Progenitor cell of endocrine pancreas (in vitro differentiated cells): Measurements from ENCODE around the gene LRRC15. TPM values are rescaled to one million over a fixed set of nuclear protein-coding genes. Genes with fewer than 3 reads are reported as not detected.

Experiments used
- DNase-seq: peaks from one replicate; pipeline ENCODE4 v3.0.0; 2021; ENCODE audit warnings: low spot score; ENCODE audit not compliant: unreplicated experiment
- H3K27ac Mint-ChIP-seq: 2 replicates; pipeline ENCODE4 v1.8.0; 2021; ENCODE audit warnings: mild to moderate bottlenecking, moderate library complexity, mixed read lengths
- H3K27me3 Mint-ChIP-seq: 2 replicates; pipeline ENCODE4 v1.8.0; 2021; ENCODE audit warnings: mixed read lengths
- H3K36me3 Mint-ChIP-seq: 2 replicates; pipeline ENCODE4 v1.8.0; 2022; ENCODE audit warnings: mixed read lengths; ENCODE audit not compliant: insufficient read depth
- H3K4me1 Mint-ChIP-seq: 2 replicates; pipeline ENCODE4 v1.8.0; 2021; ENCODE audit warnings: low read depth, mixed read lengths
- H3K4me3 Mint-ChIP-seq: 2 replicates; pipeline ENCODE4 v1.8.0; 2021; ENCODE audit warnings: low read depth, mild to moderate bottlenecking, moderate library complexity, mixed read lengths
- H3K9me3 Mint-ChIP-seq: 2 replicates; pipeline ENCODE4 v1.8.0; 2021; ENCODE audit warnings: low read depth, mixed read lengths
- total RNA-seq: library from RNA; stranded (reverse); gene quantifications from 2 replicates; pipeline ENCODE4 v1.2.1, GENCODE V29; 2021
- TF ChIP-seq, protein P1 (sequence below): fragments of 200-600 bp; sonication (generic); IDR thresholded peaks from one replicate; pipeline ENCODE4 v1.5.0; 2021; ENCODE audit warnings: antibody characterized with exemption, mild to moderate bottlenecking; ENCODE audit not compliant: unreplicated experiment

The LRRC15 gene
- total RNA-seq, 1 donor from 2014 or later, result not detected

DNA sequence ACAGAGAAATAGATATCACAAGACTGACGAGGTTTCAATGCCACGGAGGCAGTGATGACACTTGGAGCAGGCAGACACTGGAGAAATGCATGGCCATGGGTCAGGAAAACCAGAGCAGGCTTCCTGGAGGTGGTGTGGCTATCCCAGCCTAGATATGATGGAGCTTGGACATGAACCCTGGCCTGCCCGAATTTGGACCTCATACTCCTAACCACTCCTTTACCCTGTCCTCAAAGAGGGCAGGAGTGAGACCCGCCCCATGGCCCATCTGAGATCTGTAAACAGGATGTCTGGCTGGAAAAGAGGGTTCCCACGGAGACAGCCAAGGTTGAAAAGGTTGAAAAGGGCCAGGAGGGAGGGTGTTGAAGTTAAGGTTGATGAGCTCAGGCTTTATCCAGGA lies 49.4 kb downstream of the LRRC15 start:
- H3K27me3 Mint-ChIP-seq, result no peaks in the 10 kb centered on the region
- H3K27ac Mint-ChIP-seq, result peak overlapping the region; percentile 99
- H3K4me1 Mint-ChIP-seq, result peaks cover 48% of the 10 kb centered on the region
- H3K4me3 Mint-ChIP-seq, result no peak overlapping the region
- TF ChIP-seq, protein P1, sequence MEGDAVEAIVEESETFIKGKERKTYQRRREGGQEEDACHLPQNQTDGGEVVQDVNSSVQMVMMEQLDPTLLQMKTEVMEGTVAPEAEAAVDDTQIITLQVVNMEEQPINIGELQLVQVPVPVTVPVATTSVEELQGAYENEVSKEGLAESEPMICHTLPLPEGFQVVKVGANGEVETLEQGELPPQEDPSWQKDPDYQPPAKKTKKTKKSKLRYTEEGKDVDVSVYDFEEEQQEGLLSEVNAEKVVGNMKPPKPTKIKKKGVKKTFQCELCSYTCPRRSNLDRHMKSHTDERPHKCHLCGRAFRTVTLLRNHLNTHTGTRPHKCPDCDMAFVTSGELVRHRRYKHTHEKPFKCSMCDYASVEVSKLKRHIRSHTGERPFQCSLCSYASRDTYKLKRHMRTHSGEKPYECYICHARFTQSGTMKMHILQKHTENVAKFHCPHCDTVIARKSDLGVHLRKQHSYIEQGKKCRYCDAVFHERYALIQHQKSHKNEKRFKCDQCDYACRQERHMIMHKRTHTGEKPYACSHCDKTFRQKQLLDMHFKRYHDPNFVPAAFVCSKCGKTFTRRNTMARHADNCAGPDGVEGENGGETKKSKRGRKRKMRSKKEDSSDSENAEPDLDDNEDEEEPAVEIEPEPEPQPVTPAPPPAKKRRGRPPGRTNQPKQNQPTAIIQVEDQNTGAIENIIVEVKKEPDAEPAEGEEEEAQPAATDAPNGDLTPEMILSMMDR, result no peak
- H3K9me3 Mint-ChIP-seq, result peaks cover 10% of the 10 kb centered on the region
- no peak for DNase-seq
- peaks cover 3% of the 10 kb centered on the region for H3K36me3 Mint-ChIP-seq

DNA sequence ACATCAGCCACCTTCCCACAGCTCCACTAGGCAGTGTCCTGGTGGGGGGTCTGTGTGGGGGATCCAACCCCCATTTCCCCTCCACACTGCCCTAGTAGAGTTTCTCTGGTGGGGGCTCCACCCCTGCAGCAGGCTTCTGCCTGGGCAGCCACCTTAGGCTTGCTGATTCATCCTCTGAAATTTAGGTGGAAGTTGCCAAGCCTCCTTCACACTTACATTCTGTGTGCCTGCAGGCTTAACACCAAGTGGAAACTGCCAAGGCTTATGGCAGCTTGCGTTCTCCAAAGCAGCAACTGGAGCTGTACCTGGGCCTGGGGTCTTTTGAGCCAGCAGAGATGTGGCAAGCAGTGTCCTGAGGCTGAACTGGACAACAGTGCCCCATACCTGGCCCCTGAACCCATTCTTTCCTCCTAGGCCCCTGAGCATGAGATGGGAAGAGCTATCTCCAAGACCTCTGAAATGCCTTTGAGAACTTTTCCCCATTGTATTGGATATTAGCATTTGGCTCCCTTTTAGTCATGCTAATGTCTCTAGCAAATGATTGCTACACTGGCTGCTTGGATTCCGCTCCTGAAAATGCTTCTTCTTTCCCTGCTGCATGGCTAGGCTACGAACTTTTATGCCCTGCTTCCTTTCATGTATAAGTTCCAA lies 50.9 kb downstream of the LRRC15 start:
- TF ChIP-seq, protein P1, result no peak
- no peak overlapping the region for H3K27ac Mint-ChIP-seq
- peaks cover 49% of the 10 kb centered on the region for H3K4me1 Mint-ChIP-seq
- peaks cover 3% of the 10 kb centered on the region for H3K36me3 Mint-ChIP-seq
- no peak overlapping the region for H3K4me3 Mint-ChIP-seq
- DNase-seq, result no peak
- peaks cover 10% of the 10 kb centered on the region for H3K9me3 Mint-ChIP-seq
- H3K27me3 Mint-ChIP-seq, result peaks cover 3% of the 10 kb centered on the region

DNA sequence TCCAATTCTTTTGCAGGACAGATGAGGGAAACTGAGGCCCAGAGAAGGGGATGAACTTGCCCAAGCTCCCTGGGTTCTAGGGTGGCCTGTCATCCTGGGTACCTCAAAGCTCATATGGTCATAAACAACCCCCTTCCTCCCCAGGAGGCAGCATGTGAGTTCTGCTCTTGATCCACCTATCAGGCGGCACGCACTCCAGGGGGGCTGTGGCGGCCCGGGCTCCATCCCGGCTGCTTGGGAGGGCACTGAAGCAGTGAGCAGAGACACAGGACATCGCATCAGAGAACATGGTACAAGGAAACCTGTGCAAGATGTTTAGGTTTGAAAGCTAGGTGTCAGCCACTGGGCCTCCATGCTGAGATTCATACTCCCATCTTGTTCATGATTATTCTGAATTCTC lies 52.6 kb downstream of the LRRC15 start:
- DNase-seq, result no peak
- Mint-ChIP-seq H3K4me1 (peaks cover 42% of the 10 kb centered on the region), H3K36me3 (peaks cover 3% of the 10 kb centered on the region), H3K9me3 (peaks cover 10% of the 10 kb centered on the region), H3K27me3 (peaks cover 11% of the 10 kb centered on the region), H3K27ac (no peak overlapping the region), H3K4me3 (no peak overlapping the region)
- TF ChIP-seq, protein P1, result no peak

- TF ChIP-seq, protein P1, result no peak
- Mint-ChIP-seq H3K36me3 (peaks cover 3% of the 10 kb centered on the region), H3K9me3 (peaks cover 10% of the 10 kb centered on the region), H3K27ac (no peak overlapping the region), H3K4me3 (peak overlapping the region; percentile 26), H3K4me1 (peaks cover 35% of the 10 kb centered on the region), H3K27me3 (peaks cover 14% of the 10 kb centered on the region)
- DNase-seq, result no peak
Observed at GRCh38 chr3:194315965-194316361, 53.6 kb downstream of the LRRC15 start.

- Mint-ChIP-seq H3K4me1 (peaks cover 28% of the 10 kb centered on the region), H3K4me3 (peak overlapping the region; percentile 62), H3K27ac (peak overlapping the region; percentile 73), H3K27me3 (peaks cover 14% of the 10 kb centered on the region), H3K36me3 (peaks cover 3% of the 10 kb centered on the region), H3K9me3 (peaks cover 10% of the 10 kb centered on the region)
- TF ChIP-seq, protein P1, result peak; percentile 95
- peak; percentile 93 for DNase-seq
Observed at GRCh38 chr3:194315088-194315964, 54.2 kb downstream of the LRRC15 start.
